IPS-NIHi11 (cell line): ENCODE data around the gene KSR1.
"Not testable (repeated sequence)": the region's sequence is repeated elsewhere in the genome, so short reads cannot be mapped to it uniquely, and the experiment has no call there.

ENCODE experiments used
- DNase-seq: peaks from one replicate; pipeline ENCODE4 v3.0.0; 2012; ENCODE audit warnings: mixed read lengths, low spot score

The KSR1 gene

DNA sequence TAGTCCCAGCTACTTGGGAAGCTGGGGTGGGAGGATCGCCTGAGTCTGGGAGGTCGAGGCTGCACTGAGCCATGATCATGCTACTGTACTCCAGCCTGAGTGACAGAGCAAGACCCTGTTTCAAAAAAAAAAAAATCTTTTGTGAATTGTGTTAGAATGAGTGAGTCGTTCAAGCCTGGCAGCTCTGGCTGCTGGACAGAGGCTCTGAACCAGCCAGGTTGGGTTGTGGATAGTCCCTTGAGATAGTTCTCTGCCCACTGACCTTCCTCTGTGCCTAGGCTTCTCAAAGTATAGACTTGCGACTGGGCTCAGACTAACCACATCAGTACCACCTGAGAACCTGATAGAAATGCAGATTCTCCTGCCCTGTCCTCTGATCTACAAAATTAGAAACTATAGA lies 2.2 kb upstream of the KSR1 start:
- no peak for DNase-seq

DNA sequence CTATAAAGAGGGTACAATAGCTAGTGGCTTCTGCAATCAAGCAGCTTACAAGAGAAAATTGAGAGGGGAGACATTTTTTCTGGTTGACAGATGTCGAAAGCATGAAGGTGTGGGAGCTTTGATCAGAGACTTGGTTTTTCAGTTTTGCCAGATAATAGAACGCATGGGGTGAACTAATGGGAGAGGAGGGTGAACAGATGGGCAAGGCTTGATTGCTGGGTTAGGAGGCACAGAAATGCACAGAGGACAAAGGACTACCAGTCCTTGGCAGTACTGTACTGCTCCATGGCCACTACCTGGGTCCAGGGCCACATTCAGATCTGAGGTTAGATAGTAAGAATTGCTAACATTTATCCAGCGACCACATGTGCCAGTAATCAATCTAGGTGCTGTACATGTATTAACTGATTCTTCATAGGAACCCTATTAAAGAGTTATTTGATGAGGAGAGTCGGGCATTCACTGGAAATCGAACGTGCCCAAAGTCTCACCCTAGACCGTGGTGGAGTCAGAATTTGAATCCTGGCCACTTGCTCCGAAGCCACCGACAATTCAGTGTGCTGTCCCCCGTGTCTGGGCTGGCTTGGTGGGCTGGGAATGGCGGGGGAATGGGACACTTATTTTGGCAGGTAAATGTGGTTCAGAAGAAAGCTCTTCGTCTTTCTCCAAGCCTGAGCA lies 873 bp upstream of the KSR1 start:
- no peak for DNase-seq

DNA sequence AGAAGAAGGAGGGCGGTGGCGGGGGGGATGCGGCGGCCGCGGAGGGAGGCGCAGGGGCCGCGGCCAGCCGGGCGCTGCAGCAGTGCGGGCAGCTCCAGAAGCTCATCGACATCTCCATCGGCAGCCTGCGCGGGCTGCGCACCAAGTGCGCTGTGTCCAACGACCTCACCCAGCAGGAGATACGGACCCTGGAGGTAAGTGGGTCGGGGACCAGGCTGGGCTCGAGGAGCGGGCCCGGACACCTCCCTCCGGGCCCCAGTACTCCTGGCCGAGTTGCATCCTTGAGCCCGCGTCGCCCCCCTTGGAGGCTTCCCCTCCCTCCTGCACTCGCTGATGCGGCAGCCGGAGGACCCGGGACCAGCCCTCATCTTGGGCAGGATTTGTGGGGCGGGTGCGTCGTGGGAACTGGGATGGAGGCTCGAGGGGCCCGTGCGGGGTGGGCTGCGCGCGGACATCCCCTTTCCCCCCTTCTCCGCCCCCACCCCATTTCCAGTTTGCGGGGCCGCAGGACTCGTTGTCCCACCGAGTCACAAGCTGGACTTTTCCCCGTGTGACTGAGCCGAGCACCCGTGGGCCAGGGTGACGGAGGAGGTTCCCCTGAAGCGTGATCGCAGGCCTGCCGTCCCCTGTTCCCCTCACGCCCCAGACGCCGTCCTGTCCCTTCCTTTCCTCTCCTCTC lies 572 bp downstream of the KSR1 start:
- no peak for DNase-seq

- no peak for DNase-seq
Measured at GRCh38 chr17:27457360-27457715, 1.1 kb downstream of the KSR1 start.

DNA sequence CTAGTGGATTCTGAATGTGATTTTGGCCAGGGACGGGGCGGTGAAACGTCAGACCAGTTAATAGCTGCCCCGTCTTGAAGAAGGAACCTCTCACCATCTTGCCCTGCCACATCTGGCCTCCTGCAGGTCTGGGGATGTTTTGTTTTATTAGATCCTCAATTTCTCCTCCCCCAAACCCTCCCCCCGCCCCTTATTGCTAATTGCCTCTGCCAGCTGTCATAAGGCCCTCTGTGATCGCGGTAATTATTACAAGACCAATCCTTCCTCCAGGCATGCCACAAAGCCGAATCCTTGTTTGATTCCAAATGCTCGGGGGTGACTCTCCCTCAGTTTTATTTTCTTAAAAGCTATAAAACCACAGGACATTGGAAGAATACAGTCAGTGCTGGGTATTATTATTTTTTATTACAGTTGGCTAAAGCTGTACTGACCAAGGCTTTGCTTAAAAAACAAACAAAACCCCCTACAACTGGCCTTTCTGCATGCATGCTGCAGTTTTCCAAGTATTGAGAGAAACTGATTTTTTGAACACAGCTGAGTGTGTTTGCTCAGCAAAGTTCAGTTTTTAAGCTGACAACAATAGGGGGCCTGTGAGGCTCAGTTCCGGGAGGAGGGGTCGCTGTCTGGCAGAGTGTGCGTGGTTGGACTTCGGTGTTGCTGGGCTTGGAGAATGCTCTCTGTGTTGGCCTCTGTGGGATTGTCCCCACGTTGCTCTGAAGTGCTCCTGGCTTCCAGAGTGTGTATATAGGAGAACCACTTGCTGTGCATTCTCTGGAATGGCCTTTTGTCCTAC lies 1.7 kb downstream of the KSR1 start:
- no peak for DNase-seq

DNA sequence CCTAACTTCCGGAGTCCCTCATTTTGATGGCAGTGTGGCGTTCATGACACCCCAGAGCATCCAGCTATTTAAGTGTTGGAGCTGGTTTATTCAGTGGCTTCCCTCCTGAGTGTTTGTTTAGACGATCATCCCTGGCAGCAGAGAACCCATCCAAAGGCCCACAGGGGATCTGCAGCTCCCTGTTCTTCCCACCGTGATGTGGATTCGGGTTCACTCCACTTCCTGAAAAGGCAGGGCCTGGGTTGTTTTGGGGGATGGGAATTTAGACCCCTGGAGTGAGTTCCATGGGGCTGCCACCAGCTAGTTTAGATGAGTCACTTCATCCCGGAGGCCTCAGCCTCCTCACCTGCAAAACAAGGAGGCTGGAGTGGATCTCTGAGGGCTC lies 2.3 kb downstream of the KSR1 start:
- no peak for DNase-seq

- DNase-seq, result no peak
Measured at GRCh38 chr17:27459433-27459832, 3.2 kb downstream of the KSR1 start.

DNA sequence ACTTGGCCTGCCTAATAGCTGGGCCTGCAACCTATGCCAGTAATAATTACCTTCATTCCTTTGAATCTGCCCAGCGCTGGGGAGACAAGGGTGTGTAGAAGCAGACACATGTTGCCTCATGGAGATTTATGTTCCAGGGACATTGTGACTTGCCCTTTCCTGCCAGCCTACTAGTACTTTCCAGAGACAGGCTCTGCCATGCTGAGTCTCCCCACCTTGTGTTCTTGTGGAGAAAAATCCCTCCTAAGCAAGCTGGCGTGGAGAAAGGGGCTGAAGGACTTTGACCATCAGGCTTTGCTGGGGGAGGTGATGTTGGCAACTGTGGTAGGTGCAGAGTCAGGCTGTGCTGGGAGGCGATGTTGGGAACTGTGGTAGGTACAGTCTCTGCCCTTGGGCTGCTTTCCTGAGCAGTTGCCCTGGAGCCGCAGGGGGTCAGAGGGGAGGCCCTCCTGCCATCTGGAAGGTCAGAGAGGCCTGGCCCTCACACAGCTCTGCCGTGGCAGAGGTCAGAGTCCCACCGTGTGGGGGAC lies 4.0 kb downstream of the KSR1 start:
- DNase-seq, result no peak

DNA sequence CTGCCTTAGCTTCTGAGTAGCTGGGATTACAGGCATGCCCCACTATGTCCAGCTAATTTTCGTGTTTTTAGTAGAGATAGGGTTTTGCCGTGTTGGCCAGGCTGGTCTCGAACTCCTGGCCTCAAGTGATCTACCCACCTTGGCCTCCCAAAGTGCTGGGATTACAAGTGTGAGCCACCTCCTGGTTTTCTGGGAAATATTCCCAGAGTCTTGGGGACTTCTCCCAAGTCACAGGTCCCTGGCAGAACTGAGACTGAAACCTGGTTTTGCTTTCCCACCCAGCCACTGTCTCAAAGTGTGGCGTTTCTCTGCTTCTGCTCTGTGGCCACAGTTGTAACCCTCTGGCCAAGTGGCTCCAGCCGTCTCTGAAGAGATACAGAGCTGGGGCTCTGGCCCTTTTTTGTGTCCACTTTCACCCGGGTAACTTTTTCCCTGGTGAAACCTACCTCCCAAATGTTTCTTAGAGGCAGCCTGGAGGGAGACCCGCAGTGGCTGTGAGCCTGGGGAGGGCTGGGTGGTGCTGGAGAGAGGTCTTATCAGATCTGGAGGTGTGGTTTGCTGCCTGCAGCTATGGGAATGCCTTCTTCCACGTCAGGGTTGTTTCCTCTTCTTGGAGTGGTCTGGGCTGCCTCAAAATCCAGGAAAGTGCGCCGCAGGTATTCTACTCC lies 5.1 kb downstream of the KSR1 start:
- DNase-seq, result no peak

DNA sequence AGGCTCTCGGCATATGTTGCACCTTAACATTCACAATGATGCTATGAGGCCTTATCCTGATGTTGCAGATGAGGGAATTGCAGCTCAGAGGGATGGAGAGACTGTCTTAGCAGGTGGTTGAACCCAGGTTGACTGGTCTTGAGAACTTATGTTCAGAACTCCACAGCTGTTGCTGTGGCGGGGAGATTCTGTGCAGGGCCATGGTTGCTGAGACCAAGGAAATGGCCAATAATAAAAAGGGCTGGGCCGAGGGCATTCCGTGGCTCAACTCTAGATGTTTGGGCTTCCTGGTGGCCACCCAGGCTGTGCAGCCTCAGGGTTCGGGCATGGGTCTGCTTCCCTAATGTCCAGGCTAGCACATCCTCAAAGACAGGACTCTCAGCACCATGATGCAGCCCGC lies 5.9 kb downstream of the KSR1 start:
- DNase-seq, result no peak

DNA sequence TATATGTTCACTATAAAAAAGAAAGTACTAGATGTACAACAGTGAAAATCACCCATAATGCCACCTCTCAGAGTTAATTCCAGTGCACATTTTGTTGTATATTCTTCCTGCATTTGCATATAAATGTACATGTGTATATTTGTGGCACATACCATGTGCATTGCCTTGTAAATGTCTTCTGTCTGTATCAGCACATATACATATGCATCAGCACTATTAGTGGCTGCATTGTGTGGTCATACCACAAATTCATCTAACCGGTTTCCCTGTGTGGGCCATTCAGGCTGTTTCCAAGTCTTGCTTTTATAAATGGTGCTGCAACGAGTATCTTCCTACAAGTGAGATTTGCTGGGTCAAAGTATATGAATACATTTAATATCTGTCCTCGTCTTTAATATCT lies 6.5 kb downstream of the KSR1 start:
- no peak for DNase-seq

- no peak for DNase-seq
Measured at GRCh38 chr17:27463235-27463677, 7.0 kb downstream of the KSR1 start.

- not testable (repeated sequence) for DNase-seq
Measured at GRCh38 chr17:27464019-27464418, 7.8 kb downstream of the KSR1 start.

- DNase-seq, result no peak
Measured at GRCh38 chr17:27464431-27464830, 8.2 kb downstream of the KSR1 start.

- not testable (repeated sequence) for DNase-seq
Measured at GRCh38 chr17:27465875-27466274, 9.6 kb downstream of the KSR1 start.

DNA sequence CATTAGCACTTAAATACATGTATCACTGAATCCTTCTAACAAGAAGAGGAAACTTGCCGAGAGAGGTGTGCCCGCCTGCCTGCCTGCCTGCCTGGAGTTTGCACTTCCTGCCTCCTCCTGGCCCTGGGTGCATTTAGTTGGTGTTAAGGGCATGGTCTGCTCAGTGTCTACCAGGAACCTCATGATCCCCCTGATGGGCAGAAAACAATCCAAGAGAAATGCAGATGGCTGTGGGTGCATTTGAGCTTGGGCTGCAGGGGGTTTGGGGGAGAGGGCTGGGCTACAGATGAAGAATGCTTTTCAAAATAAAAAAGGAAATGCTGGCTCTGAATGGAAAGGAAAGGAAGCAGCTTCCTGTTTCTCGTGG lies 10.1 kb downstream of the KSR1 start:
- DNase-seq, result no peak

DNA sequence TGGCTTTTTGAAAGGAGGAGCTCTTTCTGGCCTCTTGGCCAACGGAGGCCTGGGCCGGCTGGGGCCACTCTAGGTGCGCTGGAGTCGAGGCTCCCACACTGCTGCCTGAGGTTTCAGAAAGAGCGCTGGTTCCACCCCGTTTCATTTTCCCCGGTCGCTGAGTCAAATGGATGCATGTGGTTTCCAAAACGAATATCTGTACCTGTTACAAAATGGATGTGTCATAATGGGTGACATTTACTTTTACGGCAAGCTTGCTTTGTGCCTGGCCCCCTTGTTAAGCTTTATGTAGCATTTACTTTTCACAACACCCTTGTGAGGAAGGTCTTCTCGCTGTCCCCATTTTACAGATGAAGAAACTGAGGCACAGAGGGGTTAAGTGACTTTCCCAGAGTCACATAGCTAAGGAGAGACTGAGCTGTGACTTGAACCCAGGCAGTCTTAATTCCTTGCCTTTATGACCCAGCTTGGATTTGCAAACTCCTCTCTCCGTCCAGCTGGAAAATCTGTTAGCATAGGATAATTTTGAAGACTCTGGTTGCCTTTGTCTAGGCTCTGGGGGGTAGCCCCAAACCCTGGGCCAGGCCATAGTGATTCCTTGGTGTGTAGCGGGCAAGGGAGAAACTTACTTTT lies 10.6 kb downstream of the KSR1 start:
- DNase-seq, result no peak

GRCh38 chr17:27469256-27469655 lies 13.0 kb downstream of the KSR1 start:
- DNase-seq, result no peak

GRCh38 chr17:27471321-27472269 lies 15.3 kb downstream of the KSR1 start:
- no peak for DNase-seq

DNA sequence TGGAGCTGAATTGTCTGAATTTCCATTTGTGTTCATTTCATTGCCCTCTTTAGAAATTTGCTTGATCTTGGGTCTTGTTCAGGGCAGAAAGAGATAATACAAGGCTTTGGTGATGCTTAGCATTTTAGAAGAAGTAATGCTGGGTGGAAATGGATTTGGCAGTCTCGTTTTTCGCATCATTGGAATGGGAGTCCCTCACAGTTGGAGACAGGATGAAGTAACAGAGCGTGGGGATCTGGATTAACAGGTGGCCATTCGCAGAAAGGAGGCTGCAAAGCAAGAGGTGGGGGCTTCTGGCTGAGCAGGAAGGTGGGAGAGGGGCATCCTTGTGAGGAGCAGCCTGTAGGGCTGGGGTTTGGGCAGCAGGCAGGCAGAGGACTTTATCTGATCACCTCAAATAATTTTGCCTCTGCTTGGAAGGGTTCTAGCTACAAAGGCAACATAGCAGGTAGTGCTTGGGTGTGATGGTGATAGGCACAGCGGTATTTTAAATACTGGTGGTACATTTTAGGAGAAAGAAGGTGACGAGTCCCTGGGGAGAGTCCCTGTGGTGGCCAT lies 17.0 kb downstream of the KSR1 start:
- DNase-seq, result no peak
